Tongue (tissue), 3 donors: ENCODE results near the gene SEMA4G. TPM values are rescaled to one million over a fixed set of nuclear protein-coding genes. Genes with fewer than 3 reads are reported as not detected.

ENCODE experiments used
- DNase-seq: peaks from one replicate; pipeline ENCODE4 v3.0.0-alpha.2; 2015
- small RNA-seq: library from RNA; depleted of rRNA; stranded (forward); fragments of <200 nt; gene quantifications from one replicate; pipeline ENCODE3, GENCODE V24; 2014; ENCODE audit warnings: low replicate concordance
- total RNA-seq: library from RNA; depleted of rRNA; stranded (reverse); fragments of >200 nt; gene quantifications from one replicate; pipeline ENCODE4 v1.2.3, GENCODE V29; 2014

The SEMA4G gene
- total RNA-seq, 1 donor from 2014 or later: 1.7 TPM

DNA sequence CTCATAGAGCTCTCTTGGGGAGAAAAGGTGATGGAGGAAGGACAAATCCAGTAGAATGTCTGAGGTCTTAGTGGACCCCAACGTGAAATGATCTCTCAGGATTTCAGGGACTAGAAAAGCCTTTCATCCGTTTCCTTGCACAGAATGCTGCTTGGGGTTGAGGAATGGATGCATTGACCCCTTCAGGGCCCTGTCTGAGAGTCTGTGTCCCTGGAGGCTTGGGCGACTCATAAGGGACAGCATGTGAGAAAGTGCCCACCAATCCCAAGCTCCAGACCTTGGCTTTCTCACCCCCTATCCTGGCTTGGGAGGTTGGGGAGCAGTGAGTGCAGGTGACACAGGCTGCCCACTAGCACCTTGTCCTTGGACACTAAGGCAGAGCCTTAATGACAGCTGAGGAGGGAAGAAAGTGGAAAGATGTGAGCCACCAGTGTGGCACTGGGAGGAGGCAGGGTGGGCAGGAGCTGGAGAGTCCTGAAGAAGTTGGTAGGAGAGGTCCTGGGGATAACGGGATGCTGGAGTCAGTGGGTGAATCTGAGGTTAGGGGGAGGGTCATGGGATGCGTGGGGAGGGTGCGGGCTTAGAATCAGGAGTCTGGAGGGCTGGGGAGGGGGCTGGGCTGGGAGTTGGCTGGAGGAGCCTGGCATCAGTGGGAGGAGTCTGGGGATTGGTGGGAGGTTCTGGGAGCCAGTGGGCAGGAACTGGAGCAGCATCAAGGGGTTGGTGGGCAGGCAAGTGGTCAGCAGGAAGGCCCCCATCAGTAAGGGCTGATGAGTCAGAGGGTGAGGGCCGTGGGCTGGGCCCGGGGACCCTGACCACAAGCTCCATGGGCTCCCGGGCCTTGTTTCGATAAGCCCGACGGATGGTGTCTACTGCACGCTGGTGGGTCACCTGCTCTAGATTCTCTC is 38.9 kb downstream of the SEMA4G start:
- no peak for DNase-seq

DNA sequence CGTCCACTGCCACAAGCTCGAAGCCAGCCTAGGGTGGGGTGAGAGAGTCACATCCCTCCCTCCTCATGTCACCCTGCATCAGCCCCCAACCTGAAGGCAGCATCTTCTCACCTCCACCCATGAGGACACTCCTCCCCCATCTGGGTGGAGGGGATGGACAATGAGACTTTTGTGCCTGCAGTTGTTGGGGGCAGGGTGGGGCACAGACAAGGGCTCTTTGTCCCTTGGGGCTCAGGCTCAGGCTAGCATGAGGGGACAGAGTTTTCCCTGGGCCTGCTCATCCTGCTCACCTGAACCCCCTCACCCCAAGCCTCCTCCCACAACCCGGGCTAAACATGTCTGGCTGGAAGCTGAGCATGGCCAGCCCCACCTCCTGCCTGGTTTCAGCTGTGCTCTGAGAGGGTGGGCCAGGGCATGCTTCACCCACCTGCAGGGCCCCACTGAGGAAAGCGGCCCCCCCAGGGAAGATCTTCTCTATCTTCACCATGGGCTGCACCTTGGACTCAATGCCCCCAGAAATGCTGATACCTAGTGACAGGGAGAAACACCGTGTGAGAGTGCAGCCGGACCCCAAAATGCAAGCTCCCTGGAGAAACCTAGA is 39.6 kb downstream of the SEMA4G start:
- DNase-seq: no peak

DNA sequence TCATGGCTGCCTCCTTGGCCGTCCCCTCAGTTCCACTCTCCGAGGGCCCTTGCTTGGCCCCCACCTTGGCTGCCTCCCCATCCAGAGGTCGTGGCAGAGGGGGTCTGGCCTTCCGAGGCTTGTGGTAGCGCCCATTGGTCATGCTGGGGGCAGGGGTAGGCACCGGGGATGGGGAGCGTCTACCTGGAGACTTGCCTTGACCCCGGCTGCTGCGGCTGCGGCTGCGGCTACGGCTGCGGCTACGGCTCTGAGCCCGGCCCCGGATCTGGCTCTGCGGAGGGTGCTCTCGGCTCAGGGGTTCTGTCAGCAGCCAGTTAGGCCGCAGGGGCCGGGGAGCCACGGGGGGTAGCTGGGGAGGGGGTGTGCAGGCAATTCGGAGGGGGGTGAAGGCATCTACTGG is 41.0 kb downstream of the SEMA4G start:
- DNase-seq: no peak

DNA sequence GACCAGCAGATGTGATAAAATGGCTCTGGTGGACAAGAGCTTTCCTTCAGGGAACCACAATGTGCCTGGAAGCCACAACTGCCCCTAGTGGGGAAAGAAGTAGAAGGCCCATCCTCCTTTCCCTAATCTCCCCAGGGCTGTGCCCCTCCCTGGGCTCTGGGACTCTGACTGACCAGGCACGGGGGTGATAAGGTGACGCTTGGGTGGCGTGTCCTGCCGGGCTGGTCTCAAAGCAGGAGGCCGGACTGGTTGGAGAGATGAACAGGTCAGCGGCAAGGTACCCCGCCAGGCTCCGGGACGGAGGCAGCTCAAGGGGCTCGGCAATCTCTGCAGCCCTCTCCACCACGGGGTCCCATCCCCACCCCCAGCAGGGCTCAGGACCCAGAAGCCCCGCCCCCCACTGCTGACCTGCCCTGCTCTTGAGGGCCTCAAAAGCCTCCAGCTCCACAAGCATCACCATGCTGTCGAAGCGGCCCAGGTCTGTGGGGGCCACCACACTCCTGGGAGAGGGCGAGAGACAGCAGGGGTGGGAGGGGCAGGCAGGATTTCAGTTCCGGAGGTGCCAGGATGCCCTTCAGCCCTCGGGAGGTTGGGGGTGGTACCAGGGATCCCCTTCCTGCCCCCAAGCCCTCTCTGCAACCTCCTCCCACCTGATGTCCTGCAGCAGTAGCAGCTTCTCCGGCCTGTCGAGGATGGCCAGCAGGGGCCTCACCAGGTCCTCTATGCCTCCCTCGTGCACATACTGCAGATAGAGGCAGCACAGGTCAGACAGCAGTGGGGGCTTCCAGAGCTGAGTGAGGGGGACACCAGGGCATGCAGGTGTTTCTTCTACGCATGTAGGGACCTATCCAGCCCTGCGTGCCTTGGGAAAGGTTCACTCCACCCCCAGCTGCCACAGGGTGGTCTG is 42.5 kb downstream of the SEMA4G start:
- no peak for DNase-seq

DNA sequence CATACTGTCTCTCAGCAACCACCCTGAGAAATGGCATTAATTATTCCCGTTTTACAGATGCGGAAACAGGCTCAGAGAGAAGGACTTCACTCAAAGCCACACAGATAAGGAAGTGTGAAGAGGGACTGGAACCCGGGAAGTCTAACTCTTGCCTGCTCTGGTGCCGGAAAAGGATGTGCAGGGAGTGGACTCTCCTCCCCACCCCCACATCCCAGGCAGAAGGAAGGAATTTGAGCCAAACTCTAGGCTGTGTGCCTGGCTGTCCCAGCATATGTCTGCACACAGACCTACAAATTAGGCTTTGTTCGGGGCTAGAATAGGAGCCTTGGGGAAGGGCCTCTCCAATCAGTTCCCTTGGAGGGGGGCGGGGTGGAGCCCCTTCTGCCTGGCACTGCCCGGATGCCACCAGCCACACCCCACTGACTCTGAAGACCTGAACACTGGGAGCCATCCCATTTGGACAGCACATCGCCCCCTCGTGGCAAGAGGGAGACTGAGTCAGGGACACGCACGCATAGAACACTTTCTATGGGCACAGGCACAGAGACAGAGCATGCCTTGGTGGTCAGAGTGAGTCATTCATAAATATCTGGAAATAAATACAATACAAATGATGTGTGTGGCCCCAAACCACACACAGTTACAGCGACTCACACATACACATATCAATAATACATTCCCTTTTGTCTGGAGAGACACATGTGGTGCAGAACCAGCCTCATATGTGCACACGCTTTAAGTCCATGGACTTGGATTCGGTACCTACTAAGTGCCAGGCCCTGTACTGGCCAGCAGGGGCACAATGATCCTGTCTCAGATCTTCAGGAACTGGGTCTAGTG is 43.4 kb downstream of the SEMA4G start:
- peak; percentile 95 for DNase-seq

DNA sequence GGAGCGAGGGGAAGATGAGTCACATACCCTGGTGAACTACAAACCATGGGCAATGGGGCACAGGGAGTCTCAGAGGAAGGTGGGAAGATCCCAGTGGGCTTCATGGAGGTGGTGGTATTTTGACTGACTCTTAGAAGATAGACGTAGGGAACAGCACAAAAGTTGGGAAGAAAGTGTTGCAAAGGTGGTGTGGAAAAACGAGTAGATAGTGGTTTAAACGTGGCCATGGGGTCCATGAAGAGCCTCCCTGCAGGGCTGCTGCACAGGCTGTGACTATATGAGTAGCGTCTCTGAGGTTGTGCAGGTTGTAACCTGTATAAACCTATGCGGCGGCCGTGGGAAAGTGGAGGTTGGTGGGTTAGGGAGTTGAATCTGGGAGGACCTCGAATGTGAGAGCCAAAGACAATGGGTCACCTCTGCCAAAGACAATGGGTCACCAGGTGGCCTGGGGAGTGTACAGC is 44.1 kb downstream of the SEMA4G start:
- DNase-seq: no peak

DNA sequence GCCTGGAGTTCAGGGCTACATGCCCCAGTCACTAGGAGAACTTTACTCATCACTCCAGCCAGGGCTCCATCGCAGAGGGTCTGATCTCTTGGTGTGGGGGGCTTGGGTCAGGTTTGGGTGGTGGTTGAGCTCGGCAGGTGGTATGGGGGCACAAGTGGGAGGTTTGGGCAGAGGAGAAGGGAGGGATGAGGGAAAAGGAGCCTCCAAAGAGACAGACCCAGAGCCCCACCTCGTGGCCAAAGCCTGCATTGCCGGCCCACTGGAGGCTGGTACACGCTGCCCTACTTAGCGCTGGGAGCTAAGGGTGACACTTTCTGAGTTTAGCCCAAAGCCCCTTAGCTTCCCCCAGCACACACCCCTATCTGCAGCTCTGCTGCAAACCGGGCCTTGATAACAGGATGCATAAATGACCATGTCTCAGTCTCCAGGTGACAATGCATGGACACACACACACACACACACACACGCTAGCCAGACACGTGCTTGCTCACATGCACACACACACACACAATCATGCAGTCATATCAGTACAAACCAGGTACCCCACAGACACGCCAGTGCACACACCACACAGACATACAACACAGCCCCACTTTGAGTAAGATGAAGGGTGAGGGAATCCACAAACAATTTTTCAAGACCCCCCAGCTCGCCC is 45.1 kb downstream of the SEMA4G start:
- DNase-seq: peak; percentile 86

DNA sequence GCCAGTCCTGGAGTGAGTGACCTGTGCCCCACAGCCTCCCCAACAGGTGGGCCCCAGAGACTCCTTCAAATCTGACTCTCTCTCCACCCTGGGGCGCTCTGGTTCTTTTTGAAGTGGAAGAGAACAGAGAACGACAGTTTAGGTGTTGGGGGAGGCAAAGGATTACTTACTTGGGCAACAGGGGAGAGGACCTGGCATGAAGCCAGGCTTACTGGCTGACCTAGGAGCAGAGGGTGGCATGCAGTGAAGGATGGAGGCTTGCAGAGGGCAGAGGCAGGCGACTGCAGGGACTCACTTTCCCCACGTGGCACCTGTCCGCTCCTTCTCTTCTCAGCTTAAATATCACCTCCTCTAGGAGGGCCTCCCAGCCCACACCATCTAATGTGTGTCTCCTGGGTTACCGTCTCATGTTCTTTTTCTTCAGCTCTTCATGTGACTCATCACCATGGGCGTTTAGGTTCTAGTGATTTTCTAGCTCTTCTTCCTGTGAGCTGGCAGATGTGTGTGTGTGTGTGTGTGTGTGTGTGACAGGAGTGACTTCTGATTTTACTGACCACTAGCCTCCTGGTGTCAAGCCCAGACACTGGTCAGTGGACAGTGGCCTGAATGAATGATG is 45.8 kb downstream of the SEMA4G start:
- no peak for DNase-seq

DNA sequence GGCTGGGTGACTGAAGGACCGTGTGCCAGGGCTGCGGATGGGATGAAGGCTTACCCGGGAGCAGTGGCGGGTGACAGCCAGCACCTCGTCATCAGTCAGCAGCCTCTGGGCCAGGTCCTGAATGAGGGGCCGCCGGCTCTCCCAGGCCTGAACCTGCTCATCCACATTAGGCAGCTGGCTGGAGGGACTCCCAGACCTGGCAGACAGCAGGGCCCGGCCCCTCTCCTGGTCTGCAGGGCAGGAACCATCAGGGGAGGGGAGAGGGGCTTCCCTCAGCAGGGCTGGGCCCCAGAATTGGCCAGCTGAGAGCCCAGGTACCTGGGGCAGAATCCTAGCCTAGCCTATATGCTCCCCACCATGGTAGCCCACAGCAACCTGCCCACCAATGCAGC is 46.3 kb downstream of the SEMA4G start:
- DNase-seq: no peak

DNA sequence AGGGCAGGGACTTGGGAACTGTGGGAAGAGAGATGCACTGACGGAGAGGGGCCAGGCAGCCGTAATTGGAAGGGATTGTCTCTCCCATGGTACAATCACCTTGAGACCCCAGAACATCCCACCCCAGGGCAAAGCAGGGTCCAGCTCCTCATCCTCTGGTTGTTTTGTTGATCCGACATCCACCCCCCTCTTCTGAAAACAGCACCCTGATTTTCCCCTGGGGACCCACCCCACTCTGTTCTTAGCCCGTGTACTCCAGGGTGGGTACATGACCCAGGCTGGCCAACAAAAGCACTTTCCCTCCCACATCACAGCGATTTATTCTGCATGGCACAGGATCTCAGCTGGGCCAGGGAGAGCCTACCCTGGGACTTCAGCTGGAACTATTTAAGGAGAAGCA is 47.5 kb downstream of the SEMA4G start:
- no peak for DNase-seq

DNA sequence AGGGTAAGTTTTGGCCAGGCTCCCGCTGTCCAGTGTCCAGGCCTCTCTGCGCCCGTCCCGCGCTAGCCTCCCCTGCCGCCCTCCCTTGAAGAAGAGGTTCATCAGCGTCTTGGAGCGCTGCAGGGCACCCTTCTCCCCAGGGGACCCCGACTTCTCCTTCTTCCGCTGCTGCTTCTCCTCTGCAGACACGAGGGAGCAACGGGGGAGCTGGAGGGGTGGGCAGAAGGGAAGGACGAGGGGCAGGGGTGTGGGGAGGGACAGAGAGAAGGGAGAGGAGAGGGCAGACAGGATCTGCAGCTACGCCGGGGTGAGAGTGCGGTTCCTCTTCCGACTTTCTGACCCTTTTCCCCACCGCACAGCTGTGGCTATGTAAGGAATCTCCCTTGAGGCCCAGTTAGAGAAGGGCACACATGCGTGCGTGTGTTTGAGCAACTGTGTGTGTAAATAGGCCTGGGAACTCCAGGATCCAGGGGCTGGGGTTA is 48.9 kb downstream of the SEMA4G start:
- DNase-seq: no peak

DNA sequence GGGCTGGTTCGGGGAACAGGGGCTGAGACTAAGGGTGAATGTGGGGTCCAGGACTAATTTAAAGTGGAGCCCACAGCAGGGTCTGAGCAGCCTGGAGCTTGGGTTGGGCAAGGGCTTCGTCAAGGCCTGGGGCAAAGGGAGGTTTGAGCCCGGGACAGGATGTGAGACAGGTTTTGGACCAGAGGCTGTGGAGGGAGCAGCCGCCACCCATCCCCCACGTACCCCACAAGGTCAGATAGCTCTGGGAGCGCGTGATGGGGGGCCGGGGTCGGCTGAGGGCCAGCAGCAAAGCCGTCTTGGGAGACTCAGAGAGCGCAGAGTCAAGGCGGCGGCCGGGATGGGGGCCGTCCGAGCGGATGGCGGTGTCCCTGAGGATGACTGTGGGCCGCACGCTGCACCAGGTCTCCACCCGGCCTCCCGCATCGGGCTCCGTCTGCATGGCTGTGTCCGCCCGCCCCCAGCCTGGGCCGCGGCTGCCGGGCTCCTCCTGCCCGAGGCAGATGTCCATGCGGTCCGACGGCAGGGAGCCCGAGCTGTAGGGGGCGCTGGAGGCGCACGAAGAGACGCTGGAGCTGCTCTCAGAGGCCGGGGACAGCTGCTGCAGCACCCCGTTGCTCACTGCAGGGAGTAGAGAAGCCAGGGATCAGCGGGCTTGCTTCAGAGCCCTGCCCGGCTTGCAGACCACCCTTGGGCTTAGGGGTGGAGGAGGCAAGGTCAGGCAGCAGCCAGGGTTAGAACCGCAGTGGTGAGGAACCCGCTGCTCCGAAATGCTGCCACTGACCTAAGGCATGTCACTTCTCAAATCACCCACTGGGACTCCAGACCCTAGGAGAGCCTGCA is 49.5 kb downstream of the SEMA4G start:
- peak; percentile 81 for DNase-seq

Small RNA genes within 50 kb of the gene (small RNA-seq; reads per million reads assigned to genes)
- not detected for gene MIR608

Other genes starting within 250 kb of the SEMA4G start
- not detected for gene PAX2, start 223.9 kb upstream of the SEMA4G start, total RNA-seq
- gene SLF2, start 56.5 kb upstream of the SEMA4G start, total RNA-seq: 119 TPM
- 42.0 TPM for gene MRPL43, start 18.0 kb downstream of the SEMA4G start, total RNA-seq
- 6.6 TPM for gene TWNK, start 18.0 kb downstream of the SEMA4G start, total RNA-seq
- gene LZTS2, start 30.3 kb downstream of the SEMA4G start, total RNA-seq: 45.5 TPM
- not detected for gene PDZD7, start 61.6 kb downstream of the SEMA4G start, total RNA-seq
- 51.1 TPM for gene SFXN3, start 61.7 kb downstream of the SEMA4G start, total RNA-seq
- 20.5 TPM for gene KAZALD1, start 92.5 kb downstream of the SEMA4G start, total RNA-seq
- gene TLX1, start 161.8 kb downstream of the SEMA4G start, total RNA-seq: 1.3 TPM